ENCODE results near the gene LIPT2. TPM values are rescaled to one million over a fixed set of nuclear protein-coding genes. Genes with fewer than 3 reads are reported as not detected.

LIPT2 gene
- total RNA-seq, 1 experiment from 2014 or later: 8.6 TPM

DNA sequence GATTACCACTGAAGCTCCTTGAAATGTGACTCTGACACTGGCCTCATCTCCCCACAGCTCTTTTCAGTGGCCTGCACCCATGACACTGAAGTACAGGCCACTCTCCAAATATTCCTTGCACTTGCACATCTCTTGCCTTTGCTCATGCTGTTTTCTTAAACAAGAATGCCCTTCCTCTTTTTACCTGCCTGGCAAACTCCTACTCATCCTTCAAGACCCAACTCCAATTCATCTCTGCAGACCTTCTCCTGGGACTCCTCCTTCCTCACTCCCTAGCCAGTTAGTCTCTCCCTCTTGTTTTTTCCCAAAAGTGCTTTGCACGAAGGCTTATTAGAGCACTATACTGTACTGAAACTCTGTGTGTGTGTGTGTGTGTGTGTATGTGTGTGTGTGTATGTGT is 28.8 kb downstream of the LIPT2 start:
- DNase-seq (ENCODE audit: low spot score): no peak
- BruUV-seq (replicated peaks): no TSS peak
- Histone ChIP-seq H3K27ac (ENCODE audit: low read depth, low read length, poor library complexity, severe bottlenecking) (no peak overlapping the region), H3K36me3 (ENCODE audit: insufficient read depth, low read length, poor library complexity, severe bottlenecking) (peaks cover 33% of the 10 kb centered on the region), H3K9me3 (ENCODE audit: low read depth, low read length, poor library complexity, severe bottlenecking) (no peaks in the 10 kb centered on the region), H3K4me3 (ENCODE audit: low read depth, low read length, poor library complexity, severe bottlenecking) (peak overlapping the region; percentile 58), H3K4me1 (ENCODE audit: insufficient read depth, low read length, poor library complexity, severe bottlenecking) (peaks cover 62% of the 10 kb centered on the region), H3K27me3 (replicated peaks; ENCODE audit: insufficient read depth, low read depth, low read length, poor library complexity) (no peaks in the 10 kb centered on the region)
- CTCF ChIA-PET: interaction anchor here (0.6 to 3.8 kb wide), 2 partner anchors 11 to 28 kb away, joined by 3 to 11 read pairs; no protein-coding TSS in a partner anchor
- no peak for TF ChIP-seq EZH2 (IDR thresholded peaks at IDR 0.05; ENCODE audit: borderline replicate concordance, low read depth, low read length, poor library complexity, severe bottlenecking)
- TF ChIP-seq, protein P1, sequence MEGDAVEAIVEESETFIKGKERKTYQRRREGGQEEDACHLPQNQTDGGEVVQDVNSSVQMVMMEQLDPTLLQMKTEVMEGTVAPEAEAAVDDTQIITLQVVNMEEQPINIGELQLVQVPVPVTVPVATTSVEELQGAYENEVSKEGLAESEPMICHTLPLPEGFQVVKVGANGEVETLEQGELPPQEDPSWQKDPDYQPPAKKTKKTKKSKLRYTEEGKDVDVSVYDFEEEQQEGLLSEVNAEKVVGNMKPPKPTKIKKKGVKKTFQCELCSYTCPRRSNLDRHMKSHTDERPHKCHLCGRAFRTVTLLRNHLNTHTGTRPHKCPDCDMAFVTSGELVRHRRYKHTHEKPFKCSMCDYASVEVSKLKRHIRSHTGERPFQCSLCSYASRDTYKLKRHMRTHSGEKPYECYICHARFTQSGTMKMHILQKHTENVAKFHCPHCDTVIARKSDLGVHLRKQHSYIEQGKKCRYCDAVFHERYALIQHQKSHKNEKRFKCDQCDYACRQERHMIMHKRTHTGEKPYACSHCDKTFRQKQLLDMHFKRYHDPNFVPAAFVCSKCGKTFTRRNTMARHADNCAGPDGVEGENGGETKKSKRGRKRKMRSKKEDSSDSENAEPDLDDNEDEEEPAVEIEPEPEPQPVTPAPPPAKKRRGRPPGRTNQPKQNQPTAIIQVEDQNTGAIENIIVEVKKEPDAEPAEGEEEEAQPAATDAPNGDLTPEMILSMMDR (conservative IDR thresholded peaks at IDR 0.05; ENCODE audit: low read depth, low read length): no peak
- POLR2A ChIA-PET (ENCODE audit: low non-redundant PET): no interaction called here
- intact Hi-C loops (cut with micrococcal nuclease; ENCODE audit: unreplicated experiment): no loop called here

DNA sequence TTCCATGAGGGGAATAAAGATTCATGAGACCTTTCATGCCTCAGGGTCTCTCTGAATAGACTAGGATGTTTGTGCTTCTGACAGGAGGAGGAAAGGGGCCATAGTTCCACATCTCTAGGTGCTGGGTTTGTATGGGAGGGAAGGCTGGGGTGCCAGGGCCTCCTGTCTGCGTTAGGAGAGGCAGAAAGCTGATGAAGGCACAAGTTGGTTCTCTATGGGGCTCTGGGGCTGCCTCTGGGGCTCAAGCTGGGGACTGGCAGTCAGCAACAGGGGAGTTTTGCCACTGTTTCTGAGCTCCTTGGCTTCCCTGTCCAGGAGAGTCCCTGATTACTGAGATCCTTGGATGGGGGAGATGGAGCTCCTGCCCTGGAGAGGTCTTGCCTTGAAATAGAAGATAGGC is 30.3 kb downstream of the LIPT2 start:
- POLR2A ChIA-PET (ENCODE audit: low non-redundant PET): no interaction called here
- Histone ChIP-seq H3K27me3 (replicated peaks; ENCODE audit: insufficient read depth, low read depth, low read length, poor library complexity) (no peaks in the 10 kb centered on the region), H3K36me3 (ENCODE audit: insufficient read depth, low read length, poor library complexity, severe bottlenecking) (peaks cover 39% of the 10 kb centered on the region), H3K4me1 (ENCODE audit: insufficient read depth, low read length, poor library complexity, severe bottlenecking) (peaks cover 47% of the 10 kb centered on the region), H3K9me3 (ENCODE audit: low read depth, low read length, poor library complexity, severe bottlenecking) (no peaks in the 10 kb centered on the region), H3K4me3 (ENCODE audit: low read depth, low read length, poor library complexity, severe bottlenecking) (no peak overlapping the region), H3K27ac (ENCODE audit: low read depth, low read length, poor library complexity, severe bottlenecking) (peak overlapping the region; percentile 10)
- no TSS peak for BruUV-seq (replicated peaks)
- DNase-seq (ENCODE audit: low spot score): no peak
- intact Hi-C loops (cut with micrococcal nuclease; ENCODE audit: unreplicated experiment): no loop called here
- CTCF ChIA-PET: interaction anchor here (3.8 kb wide), 1 partner anchor 10 kb away, joined by 11 read pairs; no protein-coding TSS in a partner anchor
- TF ChIP-seq, protein P1 (conservative IDR thresholded peaks at IDR 0.05; ENCODE audit: low read depth, low read length): no peak
- TF ChIP-seq EZH2 (IDR thresholded peaks at IDR 0.05; ENCODE audit: borderline replicate concordance, low read depth, low read length, poor library complexity, severe bottlenecking): no peak

DNA sequence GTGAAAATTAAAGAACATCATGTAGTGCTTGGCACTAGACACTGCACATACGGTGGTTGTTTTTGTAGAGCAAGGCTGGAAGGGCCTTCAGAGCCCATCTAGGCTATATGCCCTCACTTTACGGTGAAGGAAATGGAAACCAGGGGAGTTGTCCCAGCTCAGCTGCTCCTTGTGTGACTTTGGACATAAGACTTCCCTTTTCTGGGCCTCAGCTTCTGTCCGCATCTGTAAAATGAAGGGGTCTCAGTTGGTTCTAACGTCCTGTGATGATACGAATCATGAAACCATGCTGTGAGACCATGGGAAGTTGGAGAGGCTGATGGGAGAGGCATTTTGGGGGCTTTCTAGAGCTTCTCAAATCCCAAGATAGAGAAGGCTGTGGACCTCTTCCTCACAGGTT is 30.9 kb downstream of the LIPT2 start:
- TF ChIP-seq, protein P1 (conservative IDR thresholded peaks at IDR 0.05; ENCODE audit: low read depth, low read length): no peak
- no peak for TF ChIP-seq EZH2 (IDR thresholded peaks at IDR 0.05; ENCODE audit: borderline replicate concordance, low read depth, low read length, poor library complexity, severe bottlenecking)
- no TSS peak for BruUV-seq (replicated peaks)
- no peaks in the 10 kb centered on the region for H3K9me3 ChIP-seq (ENCODE audit: low read depth, low read length, poor library complexity, severe bottlenecking)
- CTCF ChIA-PET: interaction anchor here (3.8 kb wide), 1 partner anchor 9 kb away, joined by 11 read pairs; no protein-coding TSS in a partner anchor
- peaks cover 41% of the 10 kb centered on the region for H3K4me1 ChIP-seq (ENCODE audit: insufficient read depth, low read length, poor library complexity, severe bottlenecking)
- peaks cover 45% of the 10 kb centered on the region for H3K36me3 ChIP-seq (ENCODE audit: insufficient read depth, low read length, poor library complexity, severe bottlenecking)
- POLR2A ChIA-PET (ENCODE audit: low non-redundant PET): interaction anchor here (0.5 kb wide), 1 partner anchor 133 kb away, joined by 3 read pairs; no protein-coding TSS in a partner anchor
- H3K27me3 ChIP-seq (replicated peaks; ENCODE audit: insufficient read depth, low read depth, low read length, poor library complexity): no peaks in the 10 kb centered on the region
- no peak for DNase-seq (ENCODE audit: low spot score)
- H3K4me3 ChIP-seq (ENCODE audit: low read depth, low read length, poor library complexity, severe bottlenecking): no peak overlapping the region
- peak overlapping the region; percentile 10 for H3K27ac ChIP-seq (ENCODE audit: low read depth, low read length, poor library complexity, severe bottlenecking)
- intact Hi-C loops (cut with micrococcal nuclease; ENCODE audit: unreplicated experiment): no loop called here
